H1 (cell line): ENCODE results near the gene SATB2.

Source experiments
- ATF2 ChIP-seq: IDR thresholded peaks from 2 replicates; pipeline ENCODE4 v1.6.1; 2012; ENCODE audit warnings: low read length, inconsistent platforms
- ATF3 ChIP-seq: IDR thresholded peaks from 2 replicates; pipeline ENCODE4 v1.6.1; 2011; ENCODE audit warnings: low read depth, mild to moderate bottlenecking, low read length; ENCODE audit not compliant: insufficient read depth
- CBX5 ChIP-seq: fragments of 300-800, 300-1000 bp; sonication (generic); IDR thresholded peaks from 2 replicates; pipeline ENCODE4 v1.7.1; 2016; ENCODE audit warnings: antibody characterized with exemption, low read length, low read depth
- CHD2 ChIP-seq: IDR thresholded peaks from 2 replicates; pipeline ENCODE4 v1.6.1; 2012; ENCODE audit warnings: low read length, improper control_type of control experiment
- CTCF ChIP-seq, 3 experiments: IDR thresholded peaks; 1 replicate in 2 of 3; 2 replicates in 1 of 3; pipeline versions ENCODE4 v1.5.1 to v1.6.1; 2011; ENCODE audit warnings: low read length in 3 of 3, mild to moderate bottlenecking in 3 of 3, inconsistent platforms in 2 of 3, low read depth in 1 of 3, moderate library complexity in 1 of 3; ENCODE audit not compliant: insufficient read depth in 1 of 3; ENCODE audit errors: control extremely low read depth in 1 of 3
- FOSL1 ChIP-seq: IDR thresholded peaks from 2 replicates; pipeline ENCODE4 v1.6.1; 2011; ENCODE audit warnings: mild to moderate bottlenecking, low read depth, low read length, moderate library complexity; ENCODE audit not compliant: insufficient read depth
- JUN ChIP-seq: IDR thresholded peaks from 2 replicates; pipeline ENCODE4 v1.6.1; 2011; ENCODE audit warnings: low read depth, mild to moderate bottlenecking, improper control_type of control experiment, low read length
- JUND ChIP-seq: IDR thresholded peaks from 2 replicates; pipeline ENCODE4 v1.6.1; 2011; ENCODE audit warnings: mild to moderate bottlenecking, improper control_type of control experiment, low read length
- MAX ChIP-seq: IDR thresholded peaks from 2 replicates; pipeline ENCODE4 v1.6.1; 2012; ENCODE audit warnings: inconsistent platforms
- PHF8 ChIP-seq: fragments of 200-600 bp; sonication (generic); conservative IDR thresholded peaks from 2 replicates; pipeline ENCODE4 v1.7.1; 2012; ENCODE audit warnings: low read depth, mild to moderate bottlenecking, inconsistent platforms, low read length, moderate library complexity
- POLR2A ChIP-seq, 2 experiments: IDR thresholded peaks; 1 replicate in 1 of 2; 2 replicates in 1 of 2; pipeline ENCODE4 v1.6.1; 2011; ENCODE audit warnings: low read depth in 2 of 2, low read length in 2 of 2, mild to moderate bottlenecking in 2 of 2; ENCODE audit errors: control extremely low read depth in 1 of 2
- RAD21 ChIP-seq, 2 experiments: IDR thresholded peaks in 1 of 2; conservative IDR thresholded peaks in 1 of 2; 2 replicates each; pipeline ENCODE4 v1.6.1; 2011; ENCODE audit warnings: low read depth in 2 of 2, low read length in 2 of 2, improper control_type of control experiment in 1 of 2, inconsistent platforms in 1 of 2, mild to moderate bottlenecking in 1 of 2, moderate library complexity in 1 of 2
- TEAD4 ChIP-seq: IDR thresholded peaks from 2 replicates; pipeline ENCODE4 v1.6.1; 2012; ENCODE audit warnings: low read depth, low read length, inconsistent platforms, mixed read lengths
- YY1 ChIP-seq: IDR thresholded peaks from 2 replicates; pipeline ENCODE4 v1.6.1; 2011; ENCODE audit warnings: low read depth, mild to moderate bottlenecking, low read length

- no peak for TF ChIP-seq CHD2
- TF ChIP-seq CTCF (IDR thresholded peaks at IDR 0.05; ENCODE audit: control extremely low read depth in 1 of 3, insufficient read depth in 1 of 3, low read depth in 1 of 3, low read length in 3 of 3), result no peak
- no peak for TF ChIP-seq ATF2
- TF ChIP-seq RAD21 (IDR thresholded peaks at IDR 0.05 in 1 of 2, conservative IDR thresholded peaks at IDR 0.05 in 1 of 2; ENCODE audit: low read depth in 2 of 2, low read length in 2 of 2), result no peak
- no peak for TF ChIP-seq YY1
- no peak for TF ChIP-seq FOSL1
- no peak for TF ChIP-seq PHF8
- no peak for TF ChIP-seq ATF3
- TF ChIP-seq JUN, result no peak
- TF ChIP-seq POLR2A (IDR thresholded peaks at IDR 0.05; ENCODE audit: control extremely low read depth in 1 of 2, low read depth in 2 of 2, low read length in 2 of 2), result no peak
- no peak for TF ChIP-seq JUND
- TF ChIP-seq MAX, result no peak
- no peak for TF ChIP-seq CBX5
- no peak for TF ChIP-seq TEAD4
Observed at GRCh38 chr2:199470361-199470671, 12.6 kb upstream of the SATB2 start.
